ENCODE data around the gene MLLT3. TPM values are rescaled to one million over a fixed set of nuclear protein-coding genes. Genes with fewer than 3 reads are reported as not detected.
A peak's percentile ranks its signal among the peaks of the same experiment; 100 is the strongest.

MLLT3 gene
- total and polyA plus RNA-seq, 8 donors: 6.5 to 48.7 (median 24.4) TPM

- no peak for TF ChIP-seq POLR2A (IDR thresholded peaks at IDR 0.05)
- no peak for TF ChIP-seq EP300 (IDR thresholded peaks at IDR 0.05)
- no peak for TF ChIP-seq POLR2AphosphoS5 (IDR thresholded peaks at IDR 0.05)
- TF ChIP-seq CTCF (IDR thresholded peaks at IDR 0.05): no peak
- intact Hi-C loops (cut with DNase I; ENCODE audit: low total_unique reads): no loop called here
- peaks cover 0 to 35% (median 12%) of the 10 kb centered on the region in 4 donors for H3K4me1 ChIP-seq
- DNase-seq: peak in 1 of 2 donors; percentile 26
- 92 to 100% (median 99%) methylated on average over 2 of the region's 2 CpGs for WGBS, 5 donors
- no peak overlapping the region for H3K4me3 ChIP-seq
- no peak overlapping the region for H3K27ac ChIP-seq
- no peaks in the 10 kb centered on the region for H3K36me3 ChIP-seq
- H3K27me3 ChIP-seq: no peaks in the 10 kb centered on the region
- H3K9me3 ChIP-seq: peaks cover 0 to 12% (median 10%) of the 10 kb centered on the region in 4 donors
Measured at GRCh38 chr9:20579524-20580314, 42.6 kb downstream of the MLLT3 start.

- no peak overlapping the region for H3K27ac ChIP-seq
- no peaks in the 10 kb centered on the region for H3K36me3 ChIP-seq
- H3K9me3 ChIP-seq: peaks cover 0 to 12% (median 10%) of the 10 kb centered on the region in 4 donors
- no peak for DNase-seq
- no peaks in the 10 kb centered on the region for H3K27me3 ChIP-seq
- TF ChIP-seq EP300 (IDR thresholded peaks at IDR 0.05) (no peak), CTCF (IDR thresholded peaks at IDR 0.05) (no peak), POLR2A (IDR thresholded peaks at IDR 0.05) (no peak), POLR2AphosphoS5 (IDR thresholded peaks at IDR 0.05) (no peak)
- intact Hi-C loops (cut with DNase I; ENCODE audit: low total_unique reads): no loop called here
- WGBS, 5 donors: 86 to 96% (median 92%) methylated on average over 4 of the region's 4 CpGs
- H3K4me3 ChIP-seq: no peak overlapping the region
- peaks cover 6 to 36% (median 26%) of the 10 kb centered on the region in 4 donors for H3K4me1 ChIP-seq
Measured at GRCh38 chr9:20573023-20573422, 49.3 kb downstream of the MLLT3 start.

- intact Hi-C loops (cut with DNase I; ENCODE audit: low total_unique reads): no loop called here
- TF ChIP-seq CTCF (IDR thresholded peaks at IDR 0.05) (no peak), POLR2A (IDR thresholded peaks at IDR 0.05) (no peak), EP300 (IDR thresholded peaks at IDR 0.05) (no peak), POLR2AphosphoS5 (IDR thresholded peaks at IDR 0.05) (no peak)
- Histone ChIP-seq H3K9me3 (peaks cover 0 to 8% (median 6%) of the 10 kb centered on the region in 4 donors), H3K36me3 (no peaks in the 10 kb centered on the region), H3K4me1 (peaks cover 6 to 49% (median 29%) of the 10 kb centered on the region in 4 donors), H3K4me3 (no peak overlapping the region), H3K27ac (peak overlapping the region in 1 of 5 donors; percentile 26), H3K27me3 (no peaks in the 10 kb centered on the region)
- no peak for DNase-seq
- WGBS, 5 donors: 41 to 64% (median 50%) methylated on average over 1 of the region's 1 CpG
Measured at GRCh38 chr9:20570756-20571155, 51.5 kb downstream of the MLLT3 start.

- Histone ChIP-seq H3K4me3 (no peak overlapping the region), H3K4me1 (peaks cover 6 to 49% (median 29%) of the 10 kb centered on the region in 4 donors), H3K27ac (peak overlapping the region in 2 of 5 donors; percentile 14 to 18), H3K36me3 (no peaks in the 10 kb centered on the region), H3K9me3 (peaks cover 0 to 1% (median 0%) of the 10 kb centered on the region in 4 donors), H3K27me3 (no peaks in the 10 kb centered on the region)
- DNase-seq: no peak
- WGBS, 5 donors: 31 to 67% (median 58%) methylated on average over 1 of the region's 1 CpG
- TF ChIP-seq POLR2A (IDR thresholded peaks at IDR 0.05) (no peak), POLR2AphosphoS5 (IDR thresholded peaks at IDR 0.05) (no peak), CTCF (IDR thresholded peaks at IDR 0.05) (no peak), EP300 (IDR thresholded peaks at IDR 0.05) (no peak)
- intact Hi-C loops (cut with DNase I; ENCODE audit: low total_unique reads): no loop called here
Measured at GRCh38 chr9:20570087-20570486, 52.2 kb downstream of the MLLT3 start.
